ENCODE measurements around the gene ATOH8. TPM values are rescaled to one million over a fixed set of nuclear protein-coding genes. Genes with fewer than 3 reads are reported as not detected.
"Not testable (repeated sequence)": the region's sequence is repeated elsewhere in the genome, so short reads cannot be mapped to it uniquely, and the experiment has no call there.

Gene ATOH8
- total and polyA plus RNA-seq, 2 experiments from 2014 or later, result 12.7 to 50.1 TPM

DNA sequence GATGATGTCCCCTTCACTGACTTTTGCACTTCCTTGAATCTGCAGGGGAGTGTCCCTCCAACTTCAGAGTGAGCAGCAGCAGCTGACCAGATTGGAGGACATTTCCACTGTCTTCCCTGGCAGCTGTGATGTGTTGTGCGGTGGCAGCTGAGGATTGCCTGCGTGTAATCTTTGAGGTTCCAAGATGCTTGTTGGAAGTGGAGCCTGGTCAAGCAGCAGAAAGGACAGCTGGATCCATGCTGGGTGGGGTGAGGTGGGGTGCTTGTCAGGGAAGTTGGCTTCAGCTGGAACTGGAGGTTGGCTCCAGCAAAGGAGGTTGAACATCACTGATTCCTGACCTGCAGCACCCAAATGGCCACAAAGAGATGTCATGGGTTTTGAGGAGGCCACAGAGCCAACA, 70.2 kb downstream of the ATOH8 start:
- in situ Hi-C loops (cut with MboI), result no loop called here
- no peak overlapping the region for H3K27ac ChIP-seq
- no peaks in the 10 kb centered on the region for H3K36me3 ChIP-seq (ENCODE audit: low read depth)
- TF ChIP-seq EZH2phosphoT487 (IDR thresholded peaks at IDR 0.05; ENCODE audit: insufficient read depth, low read depth) (no peak), EZH2 (IDR thresholded peaks at IDR 0.05; ENCODE audit: insufficient read depth, poor library complexity, severe bottlenecking) (no peak)
- H3K9ac ChIP-seq, result no peak overlapping the region
- no peaks in the 10 kb centered on the region for H3K4me1 ChIP-seq (ENCODE audit: insufficient read depth)
- H2AFZ ChIP-seq, result no peak overlapping the region
- H3K4me2 ChIP-seq (ENCODE audit: unreplicated experiment), result no peak overlapping the region
- DNase-seq, result no peak
- no peak overlapping the region for H3K4me3 ChIP-seq
- H3F3A ChIP-seq (ENCODE audit: insufficient read depth), result no peaks in the 10 kb centered on the region
- H3K27me3 ChIP-seq (replicated peaks; ENCODE audit: insufficient read depth), result no peaks in the 10 kb centered on the region
- no peaks in the 10 kb centered on the region for H3K79me2 ChIP-seq (ENCODE audit: insufficient read depth)
- H3K9me3 ChIP-seq (ENCODE audit: low read depth), result no peaks in the 10 kb centered on the region
- no peaks in the 10 kb centered on the region for H4K20me1 ChIP-seq (ENCODE audit: insufficient read depth)
- WGBS, 2 experiments (ENCODE audit: low coverage in 1 of 2, low lambda C conversion rate in 2 of 2, missing lambda C conversion rate in 2 of 2), result 77 to 79% methylated on average over 2 of the region's 2 CpGs
- H3K9me2 ChIP-seq (ENCODE audit: insufficient read depth), result no peaks in the 10 kb centered on the region

GRCh38 chr2:85826990-85827878, 73.4 kb downstream of the ATOH8 start:
- Histone ChIP-seq H3K9ac (no peak overlapping the region), H3K27ac (no peak overlapping the region), H3K27me3 (replicated peaks; ENCODE audit: insufficient read depth) (no peaks in the 10 kb centered on the region), H3F3A (ENCODE audit: insufficient read depth) (no peaks in the 10 kb centered on the region), H3K4me1 (ENCODE audit: insufficient read depth) (no peaks in the 10 kb centered on the region), H3K36me3 (ENCODE audit: low read depth) (no peaks in the 10 kb centered on the region), H3K79me2 (ENCODE audit: insufficient read depth) (no peaks in the 10 kb centered on the region), H3K4me3 (peak overlapping the region; percentile 60), H4K20me1 (ENCODE audit: insufficient read depth) (no peaks in the 10 kb centered on the region), H2AFZ (0 out of 2 replicates have a peak overlapping the region, but pooled peaks have one; percentile 50), H3K9me3 (ENCODE audit: low read depth) (no peaks in the 10 kb centered on the region), H3K4me2 (ENCODE audit: unreplicated experiment) (peak overlapping the region; percentile 58), H3K9me2 (ENCODE audit: insufficient read depth) (no peaks in the 10 kb centered on the region)
- in situ Hi-C loops (cut with MboI), result loop anchor here (5.0 kb wide), 1 partner anchor 255 kb away; no protein-coding TSS in a partner anchor
- DNase-seq, result peak; percentile 88
- WGBS, 2 experiments (ENCODE audit: low coverage in 1 of 2, low lambda C conversion rate in 2 of 2, missing lambda C conversion rate in 2 of 2), result 19 to 21% methylated on average over 19 to 20 of the region's 20 CpGs
- TF ChIP-seq EZH2phosphoT487 (IDR thresholded peaks at IDR 0.05; ENCODE audit: insufficient read depth, low read depth), result no peak
- no peak for TF ChIP-seq EZH2 (IDR thresholded peaks at IDR 0.05; ENCODE audit: insufficient read depth, poor library complexity, severe bottlenecking)

GRCh38 chr2:85827879-85828569, 74.2 kb downstream of the ATOH8 start:
- Histone ChIP-seq H3K4me1 (ENCODE audit: insufficient read depth) (no peaks in the 10 kb centered on the region), H3K9ac (no peak overlapping the region), H4K20me1 (ENCODE audit: insufficient read depth) (no peaks in the 10 kb centered on the region), H2AFZ (0 out of 2 replicates have a peak overlapping the region, but pooled peaks have one; percentile 50), H3K27ac (no peak overlapping the region), H3K79me2 (ENCODE audit: insufficient read depth) (no peaks in the 10 kb centered on the region), H3K9me3 (ENCODE audit: low read depth) (no peaks in the 10 kb centered on the region), H3K9me2 (ENCODE audit: insufficient read depth) (no peaks in the 10 kb centered on the region), H3K4me3 (peak overlapping the region; percentile 60; the same call in 1 of the 2 replicates), H3K4me2 (ENCODE audit: unreplicated experiment) (no peak overlapping the region), H3K36me3 (ENCODE audit: low read depth) (no peaks in the 10 kb centered on the region), H3K27me3 (replicated peaks; ENCODE audit: insufficient read depth) (no peaks in the 10 kb centered on the region), H3F3A (ENCODE audit: insufficient read depth) (no peaks in the 10 kb centered on the region)
- 72 to 77% methylated on average over 18 of the region's 18 CpGs for WGBS, 2 experiments (ENCODE audit: low coverage in 1 of 2, low lambda C conversion rate in 2 of 2, missing lambda C conversion rate in 2 of 2)
- in situ Hi-C loops (cut with MboI), result loop anchor here (5.0 kb wide), 1 partner anchor 254 kb away; no protein-coding TSS in a partner anchor
- no peak for DNase-seq
- no peak for TF ChIP-seq EZH2 (IDR thresholded peaks at IDR 0.05; ENCODE audit: insufficient read depth, poor library complexity, severe bottlenecking)
- TF ChIP-seq EZH2phosphoT487 (IDR thresholded peaks at IDR 0.05; ENCODE audit: insufficient read depth, low read depth), result no peak

DNA sequence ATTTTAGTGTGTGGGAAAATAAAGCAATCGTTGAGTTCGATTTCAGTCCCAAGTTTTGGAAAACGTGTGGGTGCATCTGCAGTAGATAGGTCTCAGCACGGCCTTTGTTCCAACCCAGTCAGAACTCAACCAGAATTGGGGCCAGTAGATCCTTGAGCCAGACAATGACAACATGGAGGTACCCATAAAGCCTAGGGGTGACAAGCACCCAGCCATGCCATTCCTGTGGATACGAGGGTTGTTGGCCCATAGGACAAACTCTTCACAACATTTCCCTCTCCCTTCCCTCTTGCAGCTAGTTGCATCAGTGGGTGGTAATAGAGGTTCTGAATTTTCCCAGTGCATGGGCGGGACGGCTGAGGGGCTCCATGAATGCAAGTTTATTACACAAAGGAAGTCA, 74.9 kb downstream of the ATOH8 start:
- whole genome bisulfite sequencing, 2 experiments (ENCODE audit: low coverage in 1 of 2, low lambda C conversion rate in 2 of 2, missing lambda C conversion rate in 2 of 2), result 88 to 90% methylated on average over 7 of the region's 7 CpGs

DNA sequence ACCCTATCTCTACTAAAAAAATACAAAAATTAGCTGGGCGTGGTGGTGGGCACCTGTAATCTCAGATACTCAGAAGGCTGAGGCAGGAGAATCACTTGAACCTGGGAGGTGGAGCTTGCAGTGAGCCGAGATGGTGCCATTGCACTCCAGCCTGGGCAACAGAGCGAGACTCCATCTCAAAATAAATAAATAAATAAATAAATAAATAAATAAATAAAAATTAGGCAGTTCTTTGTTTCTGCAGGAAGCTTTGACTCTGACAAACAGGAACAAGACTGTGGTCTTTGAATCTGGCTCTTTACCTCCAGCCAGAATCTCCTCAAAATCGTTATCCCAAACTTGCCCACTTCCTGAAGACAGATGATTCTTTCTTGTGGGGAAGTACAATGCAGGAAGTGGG, 75.6 kb downstream of the ATOH8 start:
- not testable (repeated sequence) for H3K79me2 ChIP-seq (ENCODE audit: insufficient read depth); H3K9ac ChIP-seq; DNase-seq; H3K27me3 ChIP-seq (replicated peaks; ENCODE audit: insufficient read depth); H4K20me1 ChIP-seq (ENCODE audit: insufficient read depth); H3F3A ChIP-seq (ENCODE audit: insufficient read depth); H2AFZ ChIP-seq; H3K4me1 ChIP-seq (ENCODE audit: insufficient read depth); H3K4me2 ChIP-seq (ENCODE audit: unreplicated experiment); H3K27ac ChIP-seq; H3K9me2 ChIP-seq (ENCODE audit: insufficient read depth); H3K9me3 ChIP-seq (ENCODE audit: low read depth); H3K4me3 ChIP-seq; H3K36me3 ChIP-seq (ENCODE audit: low read depth)
- in situ Hi-C loops (cut with MboI), result loop anchor here (5.0 kb wide), 1 partner anchor 253 kb away; no protein-coding TSS in a partner anchor
- 78 to 89% methylated on average over 4 of the region's 4 CpGs for WGBS, 2 experiments (ENCODE audit: low coverage in 1 of 2, low lambda C conversion rate in 2 of 2, missing lambda C conversion rate in 2 of 2)

More for the DNA sequence above, 74.9 kb downstream of the ATOH8 start:
- in situ Hi-C loops (cut with MboI), result loop anchor here (5.0 kb wide), 1 partner anchor 254 kb away; no protein-coding TSS in a partner anchor
- Histone ChIP-seq H3K4me3 (no peak overlapping the region), H3K79me2 (ENCODE audit: insufficient read depth) (no peaks in the 10 kb centered on the region), H2AFZ (no peak overlapping the region), H3K27me3 (replicated peaks; ENCODE audit: insufficient read depth) (no peaks in the 10 kb centered on the region), H3K9ac (no peak overlapping the region), H3K27ac (no peak overlapping the region), H3K4me2 (ENCODE audit: unreplicated experiment) (no peak overlapping the region), H3K9me2 (ENCODE audit: insufficient read depth) (no peaks in the 10 kb centered on the region), H3F3A (ENCODE audit: insufficient read depth) (no peaks in the 10 kb centered on the region), H3K9me3 (ENCODE audit: low read depth) (no peaks in the 10 kb centered on the region), H3K36me3 (ENCODE audit: low read depth) (no peaks in the 10 kb centered on the region), H4K20me1 (ENCODE audit: insufficient read depth) (no peaks in the 10 kb centered on the region), H3K4me1 (ENCODE audit: insufficient read depth) (no peaks in the 10 kb centered on the region)
- TF ChIP-seq EZH2 (IDR thresholded peaks at IDR 0.05; ENCODE audit: insufficient read depth, poor library complexity, severe bottlenecking), result no peak
- TF ChIP-seq EZH2phosphoT487 (IDR thresholded peaks at IDR 0.05; ENCODE audit: insufficient read depth, low read depth), result no peak
- no peak for DNase-seq

Measured in GM23248 (cell line).